ENCODE results near the gene EREG.

The EREG gene

DNA sequence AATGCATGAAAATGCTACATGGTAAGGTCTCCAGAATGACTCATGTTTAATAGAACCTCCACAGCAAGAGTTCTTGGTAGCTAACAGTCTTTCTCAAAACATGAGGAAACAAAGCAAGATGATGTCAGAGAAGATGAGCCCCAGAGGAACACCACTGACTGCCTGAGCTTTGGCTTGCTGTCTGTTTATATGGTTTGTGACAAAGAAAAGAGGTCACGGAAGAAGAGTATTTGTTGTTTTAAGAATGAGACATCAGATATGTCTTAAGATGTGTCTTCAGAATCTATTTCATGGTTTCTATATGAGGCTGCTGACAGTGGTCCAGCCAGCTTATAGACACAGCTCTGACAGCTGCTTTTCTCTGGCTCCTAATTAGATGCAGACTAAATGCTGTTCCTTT is 61.2 kb downstream of the EREG start:
- no peak for DNase-seq (ENCODE audit: low read depth in 3 of 3)

DNA sequence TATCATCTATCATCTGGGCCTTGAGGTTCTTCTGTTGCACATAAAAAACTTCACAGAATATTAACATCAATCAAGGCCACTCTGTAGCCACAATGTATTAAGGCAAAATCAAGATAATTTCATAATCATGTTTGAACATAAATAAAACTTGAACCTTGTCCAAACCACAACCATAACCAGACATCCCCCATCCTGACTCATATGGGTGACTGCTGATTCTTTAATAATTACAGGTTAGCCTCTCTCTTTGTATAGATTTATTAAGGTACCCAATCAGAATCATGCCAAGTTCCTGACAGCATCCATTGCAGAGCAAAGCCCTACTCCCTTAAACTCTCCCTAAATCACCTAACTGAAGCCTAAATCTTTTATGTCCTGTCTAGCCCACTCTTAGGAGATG is 63.3 kb downstream of the EREG start:
- DNase-seq (ENCODE audit: low read depth in 3 of 3), result no peak

DNA sequence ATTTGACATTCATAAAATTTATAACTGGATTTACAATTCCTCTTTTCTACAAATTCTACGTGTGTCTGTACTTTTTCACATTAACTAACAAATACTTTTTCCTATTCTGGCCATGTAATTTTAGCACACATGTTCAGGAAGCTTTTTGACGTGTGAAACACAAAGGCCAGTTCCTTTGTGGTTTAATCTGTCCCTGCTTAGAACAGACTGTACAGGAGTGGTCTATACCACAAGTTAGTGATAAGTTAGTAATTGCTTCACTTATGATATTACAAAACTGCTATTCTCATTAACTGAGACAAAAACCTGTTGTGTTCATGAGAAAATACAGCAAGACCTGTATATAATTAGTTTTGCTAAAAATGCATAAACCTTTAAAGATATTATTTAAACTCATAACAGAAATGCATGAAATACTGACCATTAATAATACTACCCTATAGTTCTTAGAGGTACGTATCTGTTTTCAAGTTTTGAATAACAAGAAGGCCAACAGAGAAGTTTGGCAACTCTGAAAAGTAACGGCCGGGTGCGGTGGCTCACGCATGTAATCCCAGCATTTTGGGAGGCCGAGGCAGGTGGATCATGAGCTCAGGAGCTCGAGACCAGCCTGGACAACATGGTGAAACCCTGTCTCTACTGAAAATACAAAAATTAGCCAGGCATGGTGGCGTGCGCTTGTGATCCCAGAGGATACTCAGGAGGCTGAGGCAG is 66.3 kb downstream of the EREG start:
- no peak for DNase-seq (ENCODE audit: low read depth in 3 of 3)

DNA sequence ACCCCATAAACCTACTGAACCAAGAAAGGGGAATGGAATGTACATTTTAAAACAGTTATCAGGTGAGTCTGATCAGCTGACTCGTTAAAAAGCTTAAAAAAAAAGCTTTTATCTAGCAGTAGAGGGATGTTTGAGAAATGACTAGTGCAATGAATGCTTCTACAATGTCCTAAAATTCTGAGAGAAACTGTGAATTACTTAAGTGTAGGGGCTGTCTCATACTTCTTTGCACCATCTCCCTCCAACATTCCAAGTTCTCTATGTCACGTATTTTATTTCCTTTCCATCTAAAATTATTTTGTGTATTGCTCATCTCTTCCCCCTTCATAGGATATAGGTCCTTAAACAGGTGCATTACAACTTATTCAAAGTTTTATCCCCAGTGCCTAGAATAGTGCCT is 68.1 kb downstream of the EREG start:
- no peak for DNase-seq (ENCODE audit: low read depth in 3 of 3)

DNA sequence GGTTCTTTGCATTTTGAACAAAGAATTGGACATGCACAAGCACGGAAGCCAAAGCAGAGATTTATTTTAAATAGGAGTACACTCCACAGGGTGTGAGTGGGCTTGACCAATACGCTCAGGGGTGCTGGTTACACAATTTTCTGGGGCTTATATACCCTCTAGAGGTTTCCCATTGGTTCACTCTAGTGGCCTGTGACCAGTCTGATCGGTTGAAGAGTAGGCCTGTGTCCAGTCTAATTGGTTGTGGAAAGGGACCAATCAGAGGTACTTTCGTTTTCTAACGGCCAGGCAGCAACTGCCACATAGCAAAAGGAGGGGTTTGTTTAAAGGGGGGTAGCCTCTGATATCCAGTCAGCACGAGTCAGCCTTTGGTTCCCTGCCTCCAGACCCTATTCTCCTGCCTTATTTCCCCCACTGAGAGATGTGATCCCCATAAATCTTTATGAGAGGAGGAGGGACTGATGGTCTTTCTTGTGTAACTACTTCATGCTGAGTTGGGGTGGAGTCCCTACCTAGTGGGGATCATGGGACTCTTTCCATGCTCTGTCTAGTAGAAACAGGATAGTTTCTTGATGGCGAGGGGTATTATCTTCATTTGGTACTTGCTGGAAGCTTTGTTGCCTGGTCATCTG is 68.7 kb downstream of the EREG start:
- no peak for DNase-seq (ENCODE audit: low read depth in 3 of 3)

DNA sequence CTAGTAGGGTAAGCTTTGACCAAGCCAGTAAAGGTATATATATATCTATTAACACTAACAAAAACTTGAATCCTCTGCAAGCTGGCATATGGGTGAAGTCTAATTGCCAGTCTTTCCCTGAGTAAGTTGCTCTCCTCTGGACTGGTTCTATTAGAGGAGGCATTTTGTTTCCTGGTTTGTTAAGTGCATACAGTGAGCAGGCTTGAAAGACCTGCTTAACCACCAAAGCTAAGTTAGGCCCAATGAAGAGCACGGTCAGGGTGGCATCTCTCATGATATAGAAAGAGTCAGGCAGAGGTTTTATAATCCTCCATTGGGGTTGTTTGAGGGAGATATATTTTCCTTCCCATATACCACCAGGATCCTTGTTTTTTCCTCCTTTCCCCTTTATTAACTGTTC is 70.4 kb downstream of the EREG start:
- DNase-seq (ENCODE audit: low read depth in 3 of 3), result no peak

DNA sequence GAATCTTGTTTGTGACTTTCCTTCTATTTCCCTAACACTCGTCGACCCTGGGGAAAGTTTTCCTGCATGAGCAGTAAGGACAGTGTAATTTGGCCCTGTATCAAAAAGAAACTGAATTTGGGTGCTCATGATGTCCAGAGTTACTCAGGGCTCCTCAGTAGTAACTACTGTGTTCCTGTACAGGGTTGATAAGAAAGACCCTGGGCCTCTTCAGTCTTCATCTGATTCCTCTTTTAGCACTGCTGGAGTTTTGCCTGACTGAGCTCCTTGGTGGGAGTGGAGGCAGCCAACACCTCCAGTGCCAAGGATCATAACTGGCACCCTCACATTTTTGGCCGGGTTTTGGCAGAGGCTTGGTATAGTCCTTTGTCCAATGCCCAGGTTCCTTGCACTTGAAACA is 72.9 kb downstream of the EREG start:
- no peak for DNase-seq (ENCODE audit: low read depth in 3 of 3)

Data from stimulated activated CD4-positive, alpha-beta T cell treated with anti-CD3 and anti-CD28 coated beads, TNF-alpha, amount 100 ng/mL, for 24 hours (primary cell).